NCI-H1930 (cell line): ENCODE data around the gene TMCC1.
"Not testable (repeated sequence)": the region's sequence is repeated elsewhere in the genome, so short reads cannot be mapped to it uniquely, and the experiment has no call there.

Source experiments
- DNase-seq, 2 experiments: peaks; one replicate each; lab custom pipeline; 2025; lab: John Stamatoyannopoulos, UW

The TMCC1 gene

DNA sequence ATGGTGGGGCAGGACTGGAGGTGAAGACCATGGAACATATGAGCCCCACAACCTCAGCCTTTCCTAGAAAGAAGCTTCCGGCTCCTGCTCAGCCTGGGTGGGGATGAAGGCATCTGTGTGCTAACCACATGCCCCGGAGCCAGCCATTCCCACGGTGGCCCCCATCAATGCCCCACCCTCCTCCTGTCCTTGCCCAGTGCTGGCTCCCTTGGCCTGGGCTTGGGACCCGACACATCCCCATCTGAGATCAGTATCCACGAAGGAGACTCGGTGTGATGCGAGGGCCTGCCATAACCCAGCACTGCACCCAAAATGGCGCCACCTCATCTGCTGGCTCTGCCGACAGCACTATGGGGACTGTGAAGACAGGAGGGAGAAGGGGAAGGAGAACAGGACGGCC, 270.6 kb downstream of the TMCC1 start:
- no peak for DNase-seq

DNA sequence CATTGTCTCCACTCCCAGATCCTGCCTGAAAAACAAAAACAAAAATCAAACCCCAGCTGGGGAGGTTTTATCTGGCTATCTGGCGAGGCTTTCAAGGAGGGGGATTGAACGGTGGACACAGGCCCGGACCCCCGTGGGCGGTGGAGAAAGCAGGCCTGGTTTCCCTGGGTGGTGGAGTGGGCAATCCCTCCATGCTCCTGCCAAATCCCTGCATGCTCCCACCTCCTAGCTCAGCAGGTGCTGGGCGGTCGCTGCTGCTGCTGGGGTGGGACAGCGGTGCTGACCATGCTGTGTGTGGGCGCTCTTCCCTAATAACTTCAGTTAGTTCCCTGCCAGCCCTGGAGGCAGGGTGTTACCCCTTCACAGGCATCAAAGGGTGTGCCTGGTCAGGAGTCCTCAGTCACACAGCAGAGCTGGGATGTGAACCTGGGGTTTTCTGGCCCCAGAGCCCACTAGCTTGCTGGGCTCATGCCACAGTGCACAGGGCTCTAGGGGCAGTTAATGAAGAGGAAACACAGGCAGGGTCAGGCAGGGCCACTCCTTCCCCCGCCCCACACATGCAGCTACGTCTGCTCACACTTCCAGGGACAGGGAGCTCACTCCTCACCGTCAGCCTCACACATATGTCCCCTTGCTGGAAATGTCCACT, 271.2 kb downstream of the TMCC1 start:
- no peak for DNase-seq

DNA sequence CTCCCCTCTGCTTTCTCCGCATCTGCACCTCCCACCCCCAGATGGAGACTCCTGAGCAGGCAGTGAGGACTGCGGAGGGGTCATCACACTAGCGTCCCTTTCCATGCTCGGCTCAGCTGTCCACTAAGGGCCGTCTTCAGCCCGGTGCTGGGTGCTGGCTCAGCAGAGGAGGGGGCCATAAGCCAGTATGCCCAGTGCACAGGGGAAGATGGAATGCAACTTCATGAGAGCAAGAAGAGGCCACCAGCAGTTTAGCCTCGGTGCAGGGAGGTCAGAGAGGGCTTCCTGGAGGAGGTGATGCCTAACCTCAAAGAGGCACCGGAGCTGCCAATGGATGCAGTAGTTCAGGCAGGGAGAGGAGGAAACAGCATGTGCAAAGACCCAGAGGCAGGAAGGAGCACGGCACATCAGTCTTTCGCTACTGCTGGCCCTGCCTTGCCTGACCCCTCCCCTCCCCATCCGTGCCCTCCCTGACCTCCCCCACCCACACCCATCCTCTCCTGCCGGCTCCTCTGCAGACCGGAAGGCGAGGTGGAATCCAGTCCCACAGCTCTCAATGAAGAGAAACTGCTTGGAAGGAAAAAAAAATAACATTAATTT, 271.8 kb downstream of the TMCC1 start:
- DNase-seq, result no peak

DNA sequence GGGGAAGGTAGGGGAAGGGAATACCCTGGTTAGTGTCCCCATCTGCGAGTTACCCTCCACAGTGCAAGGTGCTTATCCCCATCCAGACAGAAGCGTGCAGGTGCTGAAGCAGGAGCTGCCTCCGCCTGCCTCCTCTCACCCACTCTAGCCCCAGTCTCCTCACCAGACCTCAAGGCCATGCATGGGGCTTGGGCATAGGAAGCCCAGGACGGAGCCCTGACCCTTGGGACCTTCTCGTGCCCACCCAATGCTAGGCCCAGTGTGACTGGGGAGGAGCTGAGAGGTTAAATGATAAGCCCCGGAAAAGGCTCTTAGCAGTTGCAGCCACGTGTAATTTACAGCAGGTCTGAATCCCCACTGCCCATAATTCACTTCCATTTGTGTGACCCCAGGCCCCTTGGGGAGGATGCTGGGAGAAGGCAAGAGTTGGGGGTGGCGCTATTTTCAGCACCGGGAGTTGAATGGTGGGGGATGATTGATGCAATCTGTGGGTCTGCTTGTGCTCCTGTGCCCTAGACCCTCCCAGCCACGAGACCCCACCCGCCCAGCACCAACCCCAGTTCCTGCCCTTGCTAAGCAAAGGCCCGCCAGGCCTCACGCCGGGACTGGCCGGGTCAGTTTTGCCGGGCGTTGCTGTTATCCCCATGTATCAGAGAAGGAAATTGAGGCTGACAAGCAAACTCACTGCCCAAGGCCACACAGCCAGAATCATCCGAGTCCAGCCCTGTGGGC, 272.5 kb downstream of the TMCC1 start:
- DNase-seq, result no peak

DNA sequence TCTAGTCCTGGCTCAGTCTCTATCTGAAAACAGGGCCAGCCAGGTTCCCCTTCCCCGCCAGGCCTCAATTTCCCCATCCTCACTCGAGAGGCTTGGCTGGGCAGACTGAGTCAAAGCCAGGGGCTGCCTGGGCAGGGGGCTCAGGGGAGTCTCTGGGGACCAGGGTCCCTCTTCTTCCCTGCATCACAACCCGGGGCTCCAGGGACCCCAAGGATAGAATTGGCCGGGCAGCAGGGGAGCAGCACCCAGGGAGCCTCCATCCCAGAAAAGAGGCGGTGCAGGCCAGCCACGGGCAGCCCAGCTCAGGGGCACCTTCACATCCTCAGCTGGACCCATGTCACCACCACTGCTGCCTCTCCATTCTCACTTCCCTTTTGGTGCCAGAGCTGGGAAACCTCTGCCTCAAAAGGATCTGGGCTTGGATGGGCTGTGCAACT, 273.8 kb downstream of the TMCC1 start:
- DNase-seq, result no peak

DNA sequence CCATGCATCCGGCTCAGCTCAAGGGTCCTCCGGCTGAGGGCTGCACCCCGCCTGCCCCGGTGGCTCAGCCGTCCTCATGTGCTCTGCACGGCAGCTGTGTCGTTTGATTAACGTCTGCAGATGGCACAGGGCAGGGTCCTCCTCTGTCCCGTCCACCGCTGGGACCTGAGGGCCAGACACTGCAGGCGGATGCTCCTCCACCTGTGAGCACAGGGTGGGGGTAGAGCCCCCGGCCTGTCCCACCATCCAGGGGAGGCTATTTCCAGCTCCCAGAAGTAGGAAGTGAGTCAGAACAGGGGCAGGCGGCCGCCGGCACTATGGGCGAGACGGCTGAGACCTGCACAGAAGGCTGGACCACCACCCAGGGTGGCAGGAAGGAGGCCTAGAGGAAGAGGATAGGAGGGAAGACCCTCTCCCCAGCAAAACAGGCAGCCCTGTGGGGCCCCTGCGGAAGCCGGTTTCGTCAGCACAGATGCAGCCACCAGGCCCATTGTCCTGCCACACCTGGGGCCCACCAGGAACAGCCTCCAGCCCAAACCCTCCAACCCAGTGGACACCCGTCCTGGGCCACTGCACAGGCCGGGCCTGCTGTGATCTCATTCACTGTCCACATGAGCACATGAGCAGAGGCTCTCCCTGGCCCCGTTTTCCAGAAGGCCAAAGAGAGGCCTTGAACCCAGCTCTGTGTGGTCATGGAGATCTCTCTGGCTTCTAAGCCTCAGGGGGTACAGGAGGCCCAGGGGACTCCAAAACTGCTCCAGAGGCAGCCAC, 274.4 kb downstream of the TMCC1 start:
- DNase-seq, result no peak

DNA sequence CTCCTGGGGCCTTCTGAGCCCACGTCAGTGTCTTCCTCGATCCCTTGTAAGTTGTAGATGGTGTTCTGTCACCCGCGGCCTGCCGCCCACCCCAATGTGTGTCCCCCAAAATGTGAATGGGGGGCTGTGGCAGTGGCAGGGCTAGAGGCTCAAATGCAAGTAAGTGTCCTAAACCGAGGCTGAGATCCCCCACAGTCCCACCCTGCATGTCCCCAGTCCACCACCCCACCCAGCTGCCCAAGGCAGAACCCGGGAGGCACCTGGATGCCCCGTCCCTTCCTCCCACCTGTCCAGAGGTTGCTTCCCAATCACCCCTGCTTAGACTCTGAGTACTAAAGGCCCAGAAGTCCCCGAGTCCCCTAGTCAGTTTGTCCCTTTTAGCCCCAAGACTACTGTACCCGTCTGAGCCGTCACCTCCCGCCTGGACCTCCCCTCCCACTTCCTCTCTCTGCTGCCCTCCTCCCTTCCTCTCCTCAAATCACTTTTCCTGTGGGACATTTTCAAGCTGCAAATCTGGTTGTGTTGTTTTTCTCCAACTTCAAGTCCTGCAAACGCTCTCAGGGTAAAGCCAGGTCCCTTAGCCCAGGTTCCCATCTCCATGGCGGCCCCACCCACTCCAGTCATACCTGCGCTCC, 275.2 kb downstream of the TMCC1 start:
- no peak for DNase-seq

DNA sequence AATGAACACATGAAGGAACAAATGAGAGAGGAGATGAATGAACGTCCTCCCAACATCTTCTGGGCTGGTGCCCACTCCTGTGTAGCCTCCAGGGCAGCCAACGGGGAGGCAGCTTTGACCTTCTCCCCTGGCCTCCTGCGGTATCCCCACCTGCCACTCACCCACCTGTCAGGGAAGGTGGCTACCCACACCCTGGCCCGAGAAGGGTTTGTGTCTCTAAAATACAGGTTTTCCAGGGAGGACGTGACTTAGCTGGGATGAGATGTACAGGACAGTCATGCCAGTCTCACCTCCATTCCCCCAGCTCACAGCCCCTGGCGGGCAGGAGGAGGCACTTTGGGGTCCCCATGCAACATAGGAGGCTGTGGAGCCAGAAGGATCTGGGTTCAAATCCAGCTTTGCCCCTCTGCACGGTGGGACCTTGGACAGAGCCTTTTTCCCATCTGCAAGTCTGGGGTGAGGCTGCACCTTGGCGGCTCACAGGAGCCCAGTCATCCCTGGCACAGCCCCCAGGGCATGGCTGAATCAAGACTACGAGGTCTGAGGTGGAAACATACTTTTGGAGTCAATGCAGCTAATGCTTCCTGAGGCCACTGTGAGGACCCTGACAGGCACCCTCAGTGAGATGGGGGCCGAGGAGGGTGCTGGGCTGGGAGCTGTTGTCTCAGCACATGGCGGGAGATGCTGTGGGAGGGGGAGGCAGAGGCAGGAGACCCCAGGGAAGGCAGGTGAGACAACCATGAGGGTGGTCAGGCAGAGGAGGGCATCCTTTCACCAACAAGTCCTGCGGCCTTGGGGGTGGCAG, 275.9 kb downstream of the TMCC1 start:
- no peak for DNase-seq

DNA sequence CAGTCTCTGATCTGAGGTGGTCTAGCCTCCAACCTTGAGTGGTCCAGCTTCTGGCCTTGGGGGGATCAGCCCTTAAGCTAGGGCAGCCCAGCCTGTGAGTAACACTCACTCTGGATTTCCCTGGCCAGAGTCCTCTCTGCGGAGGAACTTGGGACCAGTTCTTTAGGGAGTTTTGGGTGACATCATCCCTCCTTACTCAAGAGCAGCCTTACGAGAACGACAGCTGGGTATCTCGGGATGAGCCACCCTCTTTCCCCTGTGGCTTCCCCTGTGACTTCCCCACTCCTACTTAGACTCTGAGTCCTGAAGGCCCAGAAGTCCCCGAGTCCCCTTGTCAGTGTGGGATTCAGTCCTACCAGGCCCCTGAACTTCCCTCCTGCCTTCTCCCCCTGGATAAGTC, 276.8 kb downstream of the TMCC1 start:
- DNase-seq, result no peak

DNA sequence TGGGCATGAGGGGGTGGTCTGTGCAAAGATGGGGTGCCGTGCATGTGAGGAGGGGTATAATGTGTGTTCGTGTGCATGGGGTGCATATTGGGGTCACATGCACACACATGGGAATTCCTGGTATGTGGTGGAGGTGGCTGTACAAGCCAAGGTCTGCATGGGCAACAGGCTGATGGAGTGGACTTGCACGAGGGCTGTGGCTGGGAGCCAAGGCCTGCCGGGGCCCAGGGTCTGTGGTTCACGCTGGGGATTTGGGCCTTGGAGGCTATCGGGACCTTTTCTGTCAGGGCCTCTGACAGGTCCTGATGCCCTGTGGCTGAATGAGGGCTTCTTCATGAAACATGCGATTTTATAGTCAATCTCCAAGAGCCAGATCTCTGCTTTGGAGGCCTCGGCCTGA, 277.2 kb downstream of the TMCC1 start:
- DNase-seq, result no peak

DNA sequence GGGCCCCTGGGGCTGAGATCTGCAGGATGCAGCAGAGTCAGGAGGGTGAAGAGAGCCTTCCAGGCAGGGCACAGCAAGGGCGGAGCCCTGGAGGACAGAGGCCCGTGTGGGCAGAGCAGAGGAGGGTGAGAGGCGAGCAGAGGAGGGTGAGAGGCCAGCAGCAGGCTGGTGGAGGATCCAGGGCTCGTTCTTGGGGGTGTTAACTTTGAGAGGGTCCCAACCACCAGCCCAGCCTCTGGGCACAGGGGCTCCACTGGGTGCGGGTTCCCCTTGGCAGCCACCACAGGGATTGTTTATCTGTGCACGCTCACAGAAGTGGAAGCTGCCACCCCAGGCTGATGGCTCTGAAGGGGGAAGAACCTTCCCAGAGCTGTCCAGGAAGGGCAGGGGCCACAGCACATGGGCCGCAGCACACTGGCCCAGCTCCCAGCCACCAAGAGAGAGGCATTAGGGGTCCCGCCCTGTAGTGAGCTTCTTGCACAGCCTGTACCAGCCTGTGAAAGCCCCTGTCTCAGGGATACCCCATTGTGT, 277.7 kb downstream of the TMCC1 start:
- DNase-seq, result no peak

DNA sequence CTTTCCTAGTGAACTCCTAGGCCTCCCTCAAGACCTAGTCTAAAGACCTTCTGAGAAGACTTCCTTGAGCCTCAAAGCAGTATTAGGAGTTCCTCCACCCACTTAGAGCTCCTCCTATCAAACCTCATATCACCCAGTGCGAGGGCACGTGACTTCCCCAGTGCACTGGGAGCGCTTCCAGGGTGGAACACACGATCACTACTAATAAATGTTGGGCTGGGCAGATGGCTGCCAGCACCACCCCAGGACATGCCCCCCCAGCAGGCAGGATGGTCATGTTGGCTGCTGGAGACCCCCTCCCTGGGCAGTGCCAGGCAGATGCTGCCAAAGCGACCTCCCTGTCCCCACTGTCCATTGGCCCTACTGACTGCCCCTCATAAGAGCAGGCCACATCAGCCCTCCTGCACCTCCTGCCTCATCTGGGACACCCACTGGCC, 278.6 kb downstream of the TMCC1 start:
- DNase-seq, result no peak

DNA sequence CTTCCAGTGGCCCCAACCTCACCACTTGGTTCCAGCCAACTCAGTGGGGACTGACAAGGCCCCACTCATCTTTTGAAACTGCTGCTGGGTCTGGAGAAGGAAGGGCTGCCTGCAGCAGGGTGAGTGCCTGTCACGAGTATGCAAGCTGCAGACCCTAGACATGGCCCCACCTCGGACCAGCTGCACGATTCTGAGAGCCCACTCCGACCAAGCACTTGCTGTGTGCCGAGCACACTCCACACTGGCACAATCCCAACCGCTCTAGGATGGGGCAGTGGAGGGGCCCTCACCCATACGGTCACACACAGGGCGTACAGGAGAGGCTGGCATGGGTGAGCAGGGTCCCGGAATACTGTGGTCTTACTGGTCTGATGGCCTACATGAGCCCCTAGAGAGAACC, 279.1 kb downstream of the TMCC1 start:
- DNase-seq, result no peak

DNA sequence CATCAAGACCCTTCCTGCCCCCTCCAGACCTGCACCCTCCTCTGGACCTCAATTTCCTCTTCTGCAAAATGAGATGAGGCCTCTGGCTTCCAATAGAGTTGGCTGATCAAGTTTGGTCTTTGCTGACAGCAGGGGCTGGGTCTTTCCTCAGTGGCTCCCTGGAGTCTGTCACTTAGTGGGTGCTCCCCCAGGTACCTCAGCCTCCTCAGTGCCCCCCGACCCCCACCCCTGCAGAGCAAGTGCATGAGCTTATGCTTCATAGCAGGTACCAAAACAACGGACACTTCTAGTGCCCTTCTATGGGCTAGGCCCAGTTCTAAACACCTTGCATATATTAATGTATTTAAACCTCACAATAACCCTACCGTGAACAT, 280.2 kb downstream of the TMCC1 start:
- DNase-seq, result no peak

DNA sequence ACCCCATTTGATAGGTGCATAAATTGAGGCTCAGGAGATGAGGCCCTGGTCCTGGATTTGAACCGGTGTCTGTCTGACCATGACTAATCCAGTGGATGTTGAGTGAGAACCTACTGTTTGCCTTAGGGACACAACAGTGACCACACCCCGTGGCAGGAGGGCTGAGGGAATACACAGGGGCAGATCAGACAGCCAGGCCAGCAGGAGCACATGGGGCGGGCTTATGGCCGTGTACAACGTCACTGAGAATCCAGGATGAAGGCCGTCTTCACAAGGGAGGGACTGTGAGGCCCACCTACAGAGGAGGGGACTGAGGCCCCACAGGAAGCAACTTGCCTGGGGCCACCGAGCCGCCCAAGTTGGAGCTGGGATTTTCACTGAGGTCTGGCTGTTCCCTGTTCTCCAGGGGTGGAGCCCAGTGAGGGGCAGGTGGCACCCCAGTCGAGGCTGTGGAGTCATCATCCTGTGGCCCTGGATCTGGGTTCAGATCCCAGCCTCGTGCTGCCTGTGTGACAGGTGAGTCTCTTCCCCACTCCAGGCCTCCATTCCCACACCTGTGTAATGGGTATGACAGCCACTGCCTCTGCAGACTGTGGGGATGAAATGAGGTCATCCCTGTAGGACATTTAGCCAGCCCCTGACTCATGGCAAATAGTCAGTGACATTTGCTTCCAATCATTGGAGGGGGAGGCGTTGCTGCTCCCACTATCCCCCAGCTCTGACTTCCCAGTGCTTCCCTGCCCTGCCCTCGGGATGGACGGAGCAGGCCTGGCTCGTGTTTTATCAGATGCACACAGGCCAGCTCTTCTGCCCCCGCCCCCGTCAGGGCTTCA, 280.8 kb downstream of the TMCC1 start:
- no peak for DNase-seq

DNA sequence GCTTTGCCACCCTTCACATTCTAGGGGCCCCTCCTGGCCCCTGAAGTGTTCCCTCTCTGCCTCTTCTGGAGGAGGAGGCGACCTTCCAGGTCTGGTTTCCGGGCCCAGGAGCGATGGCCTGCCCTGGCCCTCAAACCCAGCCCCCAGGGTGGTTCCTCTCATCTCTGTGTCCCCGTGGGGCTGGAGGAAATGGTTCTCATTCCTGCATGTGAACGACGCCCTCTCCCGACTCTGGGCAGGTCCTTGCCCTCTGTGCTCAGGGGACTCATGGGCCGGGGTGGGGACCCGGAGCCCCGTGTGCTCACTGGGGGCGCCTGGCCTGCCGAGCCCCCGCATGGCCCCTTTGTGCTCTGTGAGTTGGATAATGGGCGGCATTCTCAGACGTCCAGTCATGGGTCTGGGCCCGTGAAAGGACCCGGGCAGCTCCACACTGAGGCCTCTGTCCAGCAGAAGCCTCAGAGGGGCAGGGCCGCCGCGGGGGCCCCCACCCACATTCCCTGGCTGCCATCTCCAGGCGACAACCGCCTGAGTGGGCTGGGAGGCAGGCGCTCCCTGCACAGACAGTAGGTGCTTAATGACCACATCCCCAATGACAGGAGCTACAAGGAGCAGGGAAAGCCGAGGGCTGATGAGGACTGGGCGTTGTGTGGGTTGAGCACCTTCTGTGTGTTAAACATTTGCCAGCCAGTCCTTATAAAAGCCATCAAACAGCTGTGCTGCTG, 281.5 kb downstream of the TMCC1 start:
- DNase-seq, result no peak

DNA sequence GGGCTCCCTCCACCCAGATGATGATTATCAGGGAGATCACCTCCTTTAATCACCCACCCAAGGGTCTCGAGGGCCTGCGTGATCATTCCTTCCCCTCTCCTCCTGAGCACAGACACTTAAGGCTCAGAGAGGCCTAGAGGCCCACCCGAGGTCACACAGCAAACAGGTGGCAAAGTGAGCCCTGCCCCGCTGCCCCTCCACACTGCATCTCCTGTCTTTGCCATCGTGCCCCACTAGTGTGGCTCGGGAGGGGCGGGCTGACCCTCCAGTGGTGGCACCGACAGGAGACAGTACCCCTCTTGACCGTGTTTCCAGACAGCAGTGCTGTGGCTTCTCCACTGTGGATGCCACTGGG, 282.1 kb downstream of the TMCC1 start:
- no peak for DNase-seq

DNA sequence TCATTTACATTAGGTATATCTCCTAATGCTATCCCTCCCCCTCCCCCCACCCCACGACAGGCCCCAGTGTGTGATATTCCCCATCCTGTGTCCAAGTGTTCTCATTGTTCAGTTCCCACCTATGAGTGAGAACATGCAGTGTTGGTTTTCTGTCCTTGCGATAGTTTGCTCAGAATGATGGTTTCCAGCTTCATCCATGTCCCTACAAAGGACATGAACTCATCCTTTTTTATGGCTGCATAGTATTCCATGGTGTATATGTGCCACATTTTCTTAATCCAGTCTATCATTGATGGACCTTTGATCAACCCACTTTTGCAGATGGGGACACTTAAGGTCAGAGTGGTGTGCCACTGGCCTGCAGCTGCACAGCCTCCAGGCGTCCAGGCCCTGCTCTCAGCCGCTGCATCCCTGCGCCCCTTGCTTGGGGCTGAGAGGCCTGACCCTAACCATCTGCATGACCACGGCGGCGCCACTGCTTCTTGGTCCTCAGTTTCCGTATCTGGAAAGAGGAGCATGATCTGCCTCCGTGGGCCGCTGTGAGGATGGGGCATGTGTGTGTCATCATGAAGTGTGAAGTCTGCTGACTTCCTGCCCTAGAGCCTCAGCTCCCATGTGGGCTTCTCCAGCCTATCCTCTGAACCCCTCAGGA, 282.6 kb downstream of the TMCC1 start:
- DNase-seq, result not testable (repeated sequence)

DNA sequence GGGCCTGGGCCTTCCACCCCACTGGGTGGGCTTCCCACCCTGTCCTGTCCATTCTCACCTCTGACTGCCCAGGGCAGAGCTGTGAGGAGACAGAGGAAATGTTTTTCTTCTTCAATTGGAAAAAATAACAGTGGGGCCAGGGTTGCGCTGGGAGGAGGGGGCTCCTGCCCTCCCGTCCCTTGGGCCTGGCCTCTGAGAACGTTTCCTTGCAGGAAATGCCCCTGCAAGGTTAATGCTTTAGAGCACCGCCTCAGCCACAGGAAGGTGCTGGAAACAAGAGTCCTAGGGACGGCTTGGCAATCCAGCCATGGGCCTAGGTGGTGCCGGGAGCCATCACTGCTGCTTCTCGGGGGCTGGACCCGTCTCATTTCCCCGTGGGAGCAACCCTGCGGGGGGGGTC, 283.2 kb downstream of the TMCC1 start:
- DNase-seq, result no peak
